DOHH2 (cell line): ENCODE results near the gene C20orf202.
"Not testable (repeated sequence)": the region's sequence is repeated elsewhere in the genome, so short reads cannot be mapped to it uniquely, and the experiment has no call there.

Experiments
- H3F3A ChIP-seq: fragments of 200-600 bp; sonication (generic), shearing (Covaris generic); 2 replicates; pipeline ENCODE4 v1.6.0; 2016; ENCODE audit warnings: antibody characterized with exemption, mild to moderate bottlenecking; ENCODE audit not compliant: control insufficient read depth, insufficient read depth
- H3K27ac ChIP-seq: fragments of 200-600 bp; sonication (generic); 2 replicates; pipeline ENCODE4 v1.5.1; 2014; ENCODE audit warnings: low read depth, mild to moderate bottlenecking, low read length, moderate library complexity
- H3K27me3 ChIP-seq: fragments of 200-600 bp; sonication (generic); 2 replicates; pipeline ENCODE4 v1.6.1; 2014; ENCODE audit warnings: mild to moderate bottlenecking, low read length, mixed read lengths; ENCODE audit not compliant: control insufficient read depth
- H3K36me3 ChIP-seq: fragments of 200-600 bp; sonication (generic); 2 replicates; pipeline ENCODE4 v1.6.1; 2014; ENCODE audit warnings: mild to moderate bottlenecking, low read length, moderate library complexity, mixed read lengths; ENCODE audit not compliant: control insufficient read depth
- H3K4me1 ChIP-seq: fragments of 200-600 bp; sonication (generic); 2 replicates; pipeline ENCODE4 v1.6.1; 2014; ENCODE audit warnings: mild to moderate bottlenecking, low read length, mixed read lengths; ENCODE audit not compliant: control insufficient read depth
- H3K4me2 ChIP-seq: fragments of 200-600 bp; sonication (generic); 2 replicates; pipeline ENCODE4 v1.6.0; 2014; ENCODE audit warnings: mild to moderate bottlenecking, low read length, moderate library complexity
- H3K4me3 ChIP-seq: fragments of 200-600 bp; sonication (generic); 2 replicates; pipeline ENCODE4 v1.5.1; 2014; ENCODE audit warnings: mild to moderate bottlenecking, low read length, mixed read lengths
- H3K79me2 ChIP-seq: fragments of 200-600 bp; sonication (generic); 2 replicates; pipeline ENCODE4 v1.6.1; 2014; ENCODE audit warnings: mild to moderate bottlenecking, low read length, mixed read lengths; ENCODE audit not compliant: control insufficient read depth
- H3K9me2 ChIP-seq: fragments of 200-600 bp; sonication (generic); replicated peaks from 2 replicates; pipeline ENCODE4 v1.6.1; 2014; ENCODE audit warnings: mild to moderate bottlenecking, low read length, mixed read lengths; ENCODE audit not compliant: control insufficient read depth
- H3K9me3 ChIP-seq: fragments of 200-600 bp; sonication (generic); 2 replicates; pipeline ENCODE4 v1.6.1; 2014; ENCODE audit warnings: antibody characterized with exemption, low read length, mixed read lengths; ENCODE audit not compliant: control insufficient read depth, insufficient read depth
- H4K20me1 ChIP-seq: fragments of 200-600 bp; sonication (generic); 2 replicates; pipeline ENCODE4 v1.6.0; 2014; ENCODE audit warnings: low read depth, mild to moderate bottlenecking, antibody characterized with exemption, low read length, moderate library complexity; ENCODE audit not compliant: control insufficient read depth, insufficient read depth
- CTCF ChIP-seq: fragments of 200-600 bp; sonication (generic); IDR thresholded peaks from one replicate; pipeline ENCODE4 v1.5.1; 2014; ENCODE audit warnings: antibody characterized with exemption, mild to moderate bottlenecking, low read depth, low read length; ENCODE audit not compliant: poor library complexity, severe bottlenecking
- EZH2phosphoT487 ChIP-seq: fragments of 200-600 bp; sonication (generic); IDR thresholded peaks from 2 replicates; pipeline ENCODE4 v1.6.1; 2017; ENCODE audit warnings: borderline replicate concordance, mild to moderate bottlenecking, antibody characterized with exemption, low read length, moderate library complexity, mixed read lengths

Gene C20orf202

GRCh38 chr20:1242099-1242498 is 38.8 kb downstream of the C20orf202 start:
- Histone ChIP-seq H3K79me2 (no peaks in the 10 kb centered on the region), H3F3A (no peaks in the 10 kb centered on the region), H3K4me2 (no peak overlapping the region), H3K27me3 (peaks cover 41% of the 10 kb centered on the region), H3K9me3 (no peaks in the 10 kb centered on the region), H3K36me3 (no peaks in the 10 kb centered on the region), H4K20me1 (no peaks in the 10 kb centered on the region), H3K4me3 (no peak overlapping the region), H3K9me2 (no peaks in the 10 kb centered on the region), H3K27ac (no peak overlapping the region), H3K4me1 (no peaks in the 10 kb centered on the region)
- TF ChIP-seq EZH2phosphoT487 (no peak), CTCF (no peak)

GRCh38 chr20:1242530-1242929 is 39.3 kb downstream of the C20orf202 start:
- H4K20me1 ChIP-seq, result no peaks in the 10 kb centered on the region
- no peaks in the 10 kb centered on the region for H3K9me3 ChIP-seq
- peaks cover 42% of the 10 kb centered on the region for H3K27me3 ChIP-seq
- H3K4me1 ChIP-seq, result no peaks in the 10 kb centered on the region
- no peaks in the 10 kb centered on the region for H3K9me2 ChIP-seq
- H3K79me2 ChIP-seq, result no peaks in the 10 kb centered on the region
- H3K36me3 ChIP-seq, result no peaks in the 10 kb centered on the region
- H3F3A ChIP-seq, result no peaks in the 10 kb centered on the region
- H3K4me2 ChIP-seq, result no peak overlapping the region
- H3K4me3 ChIP-seq, result no peak overlapping the region
- H3K27ac ChIP-seq, result no peak overlapping the region
- TF ChIP-seq EZH2phosphoT487 (no peak), CTCF (no peak)

- H3K4me2 ChIP-seq, result no peak overlapping the region
- no peaks in the 10 kb centered on the region for H3K36me3 ChIP-seq
- no peak overlapping the region for H3K27ac ChIP-seq
- H3K79me2 ChIP-seq, result no peaks in the 10 kb centered on the region
- H3F3A ChIP-seq, result no peaks in the 10 kb centered on the region
- TF ChIP-seq EZH2phosphoT487, result no peak
- no peak for TF ChIP-seq CTCF
- no peaks in the 10 kb centered on the region for H3K9me3 ChIP-seq
- no peaks in the 10 kb centered on the region for H4K20me1 ChIP-seq
- H3K4me1 ChIP-seq, result no peaks in the 10 kb centered on the region
- no peaks in the 10 kb centered on the region for H3K9me2 ChIP-seq
- peaks cover 38% of the 10 kb centered on the region for H3K27me3 ChIP-seq
- H3K4me3 ChIP-seq, result no peak overlapping the region
Measured at GRCh38 chr20:1245578-1245977, 42.3 kb downstream of the C20orf202 start.

- no peaks in the 10 kb centered on the region for H3K9me3 ChIP-seq
- no peak overlapping the region for H3K4me3 ChIP-seq
- no peaks in the 10 kb centered on the region for H3K4me1 ChIP-seq
- no peaks in the 10 kb centered on the region for H4K20me1 ChIP-seq
- no peaks in the 10 kb centered on the region for H3K36me3 ChIP-seq
- H3K27ac ChIP-seq, result no peak overlapping the region
- peaks cover 28% of the 10 kb centered on the region for H3K27me3 ChIP-seq
- H3K4me2 ChIP-seq, result no peak overlapping the region
- H3F3A ChIP-seq, result no peaks in the 10 kb centered on the region
- H3K9me2 ChIP-seq, result no peaks in the 10 kb centered on the region
- no peaks in the 10 kb centered on the region for H3K79me2 ChIP-seq
- TF ChIP-seq CTCF, result no peak
- no peak for TF ChIP-seq EZH2phosphoT487
Measured at GRCh38 chr20:1247689-1248088, 44.4 kb downstream of the C20orf202 start.

GRCh38 chr20:1250282-1250681 is 47.0 kb downstream of the C20orf202 start:
- H3F3A ChIP-seq, H3K36me3 ChIP-seq, H3K27ac ChIP-seq, H3K79me2 ChIP-seq, H3K4me2 ChIP-seq, H3K9me2 ChIP-seq, H4K20me1 ChIP-seq, H3K4me1 ChIP-seq, H3K4me3 ChIP-seq, H3K9me3 ChIP-seq: not testable (repeated sequence)
- H3K27me3 ChIP-seq, result peaks cover 14% of the 10 kb centered on the region
